PFSK-1 (cell line): ENCODE results near the gene GMDS.

Experiments
- FOXP2 ChIP-seq: optimal IDR thresholded peaks from 2 replicates; pipeline ENCODE3; 2011; ENCODE audit warnings: borderline replicate concordance, control low read depth, inconsistent platforms; ENCODE audit not compliant: insufficient read depth; ENCODE audit errors: extremely low read length, extremely low read depth
- POLR2AphosphoS5 ChIP-seq: IDR thresholded peaks from 2 replicates; pipeline ENCODE4 v1.6.1; 2012; ENCODE audit warnings: low read depth, mild to moderate bottlenecking, control low read depth, low read length, moderate library complexity
- SIN3A ChIP-seq: IDR thresholded peaks from 2 replicates; pipeline ENCODE4 v1.6.1; 2012; ENCODE audit warnings: mild to moderate bottlenecking, low read length, moderate library complexity, borderline replicate concordance; ENCODE audit not compliant: insufficient read depth
- TAF1 ChIP-seq: IDR thresholded peaks from 2 replicates; pipeline ENCODE4 v1.6.1; 2012; ENCODE audit warnings: low read length, control low read depth, borderline replicate concordance; ENCODE audit not compliant: insufficient read depth
- TF ChIP-seq, protein P1 (sequence below), 2 experiments: IDR thresholded peaks; 2 replicates each; pipeline versions ENCODE4 v1.6.1 to v1.8.0; 2011 to 2012; ENCODE audit warnings: low read depth in 2 of 2, low read length in 2 of 2, control low read depth in 1 of 2, inconsistent platforms in 1 of 2, mild to moderate bottlenecking in 1 of 2, moderate library complexity in 1 of 2; ENCODE audit not compliant: insufficient read depth in 1 of 2

Gene GMDS

GRCh38 chr6:1812034-1812433 lies 433.4 kb downstream of the GMDS start:
- TF ChIP-seq SIN3A = no peak

DNA sequence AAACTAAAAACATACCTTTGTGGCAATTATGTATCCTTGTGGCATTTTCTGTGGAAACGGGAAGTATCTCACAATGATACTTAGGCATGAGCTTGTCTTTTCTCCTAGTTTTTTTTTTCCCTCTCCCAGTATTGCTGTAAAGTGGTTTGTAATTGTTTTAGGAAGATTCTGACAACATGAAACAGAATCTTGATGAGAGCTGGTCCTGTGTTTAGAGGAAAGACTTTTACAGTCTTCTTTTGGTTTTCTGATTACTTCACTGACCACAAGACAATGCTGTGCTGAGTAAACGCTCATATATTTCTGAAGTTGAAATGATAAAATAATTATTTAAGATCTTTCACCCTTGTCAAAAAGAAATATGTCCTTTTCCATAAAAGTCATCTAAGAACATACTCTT lies 434.5 kb downstream of the GMDS start:
- TF ChIP-seq SIN3A = no peak
- TF ChIP-seq POLR2AphosphoS5 = no peak
- TF ChIP-seq TAF1 = no peak
- TF ChIP-seq, protein P1, sequence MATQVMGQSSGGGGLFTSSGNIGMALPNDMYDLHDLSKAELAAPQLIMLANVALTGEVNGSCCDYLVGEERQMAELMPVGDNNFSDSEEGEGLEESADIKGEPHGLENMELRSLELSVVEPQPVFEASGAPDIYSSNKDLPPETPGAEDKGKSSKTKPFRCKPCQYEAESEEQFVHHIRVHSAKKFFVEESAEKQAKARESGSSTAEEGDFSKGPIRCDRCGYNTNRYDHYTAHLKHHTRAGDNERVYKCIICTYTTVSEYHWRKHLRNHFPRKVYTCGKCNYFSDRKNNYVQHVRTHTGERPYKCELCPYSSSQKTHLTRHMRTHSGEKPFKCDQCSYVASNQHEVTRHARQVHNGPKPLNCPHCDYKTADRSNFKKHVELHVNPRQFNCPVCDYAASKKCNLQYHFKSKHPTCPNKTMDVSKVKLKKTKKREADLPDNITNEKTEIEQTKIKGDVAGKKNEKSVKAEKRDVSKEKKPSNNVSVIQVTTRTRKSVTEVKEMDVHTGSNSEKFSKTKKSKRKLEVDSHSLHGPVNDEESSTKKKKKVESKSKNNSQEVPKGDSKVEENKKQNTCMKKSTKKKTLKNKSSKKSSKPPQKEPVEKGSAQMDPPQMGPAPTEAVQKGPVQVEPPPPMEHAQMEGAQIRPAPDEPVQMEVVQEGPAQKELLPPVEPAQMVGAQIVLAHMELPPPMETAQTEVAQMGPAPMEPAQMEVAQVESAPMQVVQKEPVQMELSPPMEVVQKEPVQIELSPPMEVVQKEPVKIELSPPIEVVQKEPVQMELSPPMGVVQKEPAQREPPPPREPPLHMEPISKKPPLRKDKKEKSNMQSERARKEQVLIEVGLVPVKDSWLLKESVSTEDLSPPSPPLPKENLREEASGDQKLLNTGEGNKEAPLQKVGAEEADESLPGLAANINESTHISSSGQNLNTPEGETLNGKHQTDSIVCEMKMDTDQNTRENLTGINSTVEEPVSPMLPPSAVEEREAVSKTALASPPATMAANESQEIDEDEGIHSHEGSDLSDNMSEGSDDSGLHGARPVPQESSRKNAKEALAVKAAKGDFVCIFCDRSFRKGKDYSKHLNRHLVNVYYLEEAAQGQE (IDR thresholded peaks at IDR 0.05; ENCODE audit: insufficient read depth in 1 of 2, low read depth in 2 of 2, low read length in 2 of 2) = no peak
- TF ChIP-seq FOXP2 = no peak

- no peak for TF ChIP-seq SIN3A
- TF ChIP-seq POLR2AphosphoS5 = no peak
- no peak for TF ChIP-seq TAF1
- TF ChIP-seq FOXP2 = no peak
- TF ChIP-seq, protein P1 (IDR thresholded peaks at IDR 0.05; ENCODE audit: insufficient read depth in 1 of 2, low read depth in 2 of 2, low read length in 2 of 2) = no peak
Observed at GRCh38 chr6:1809291-1809988, 436.0 kb downstream of the GMDS start.

DNA sequence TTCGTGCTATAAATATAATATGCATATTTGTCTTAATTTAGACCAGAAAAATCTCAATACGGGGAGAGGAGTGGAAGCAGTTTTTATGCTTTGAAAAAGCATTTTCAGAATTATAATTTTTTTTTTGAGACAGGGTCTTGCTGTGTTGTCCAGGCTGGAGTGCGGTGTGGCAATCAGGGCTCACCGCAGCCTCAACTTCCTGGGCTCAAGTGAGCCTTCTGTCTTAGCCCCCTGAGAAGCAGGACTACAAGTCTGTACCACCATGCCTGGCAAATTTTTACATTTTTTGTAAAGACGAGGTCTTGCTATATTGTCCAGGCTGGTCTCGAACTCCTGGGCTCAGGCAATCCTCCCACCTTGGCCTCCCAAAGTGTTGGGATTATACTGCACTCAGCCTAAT lies 438.5 kb downstream of the GMDS start:
- TF ChIP-seq SIN3A (no peak), TAF1 (no peak), FOXP2 (no peak), POLR2AphosphoS5 (no peak)
- TF ChIP-seq, protein P1 (IDR thresholded peaks at IDR 0.05; ENCODE audit: insufficient read depth in 1 of 2, low read depth in 2 of 2, low read length in 2 of 2) = no peak

DNA sequence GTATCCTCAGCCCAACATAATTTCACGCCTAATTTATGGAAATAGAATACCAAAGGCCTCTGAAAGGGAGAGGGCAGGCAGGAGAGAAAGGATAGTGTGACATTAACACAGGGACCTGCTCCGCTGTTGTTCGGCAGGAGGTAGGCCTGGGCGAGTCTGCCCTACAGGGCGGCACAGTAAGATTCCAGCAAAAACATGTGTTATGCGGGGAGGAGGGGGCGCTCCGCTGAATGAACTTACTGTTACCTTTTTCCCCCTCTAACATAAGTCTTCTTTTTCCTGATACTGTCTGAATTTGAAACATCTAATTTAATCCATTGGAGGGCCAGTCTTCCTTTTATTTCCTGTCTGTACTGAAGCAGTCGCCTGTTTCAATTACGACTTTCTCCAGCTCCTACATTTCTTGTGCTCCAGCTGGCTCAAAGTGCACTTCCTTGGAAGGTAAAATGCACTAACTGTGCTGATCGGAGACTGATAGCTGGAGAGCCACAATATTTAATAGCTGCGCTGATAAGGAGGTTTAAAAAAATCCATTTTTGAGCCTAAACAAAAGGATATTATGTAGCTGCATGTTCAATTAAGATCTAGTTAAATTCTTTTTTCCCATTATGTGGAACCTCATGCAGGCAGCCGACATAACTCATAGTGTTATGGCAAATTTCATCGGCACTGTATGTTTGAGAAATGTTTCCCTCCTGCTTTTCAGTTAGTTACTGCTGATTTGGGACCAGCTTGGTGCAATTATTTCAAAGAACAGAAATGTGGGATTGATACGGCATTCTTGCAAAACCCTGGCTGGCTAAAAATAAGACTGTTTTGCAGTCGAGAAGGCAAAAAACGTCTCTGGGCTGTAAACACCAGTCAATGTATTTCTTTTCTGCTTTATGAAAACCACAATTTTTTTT lies 442.7 kb downstream of the GMDS start:
- TF ChIP-seq SIN3A (no peak), FOXP2 (no peak), TAF1 (no peak), POLR2AphosphoS5 (no peak)
- TF ChIP-seq, protein P1 (IDR thresholded peaks at IDR 0.05; ENCODE audit: insufficient read depth in 1 of 2, low read depth in 2 of 2, low read length in 2 of 2) = no peak
